Body of pancreas (tissue), 4 donors: ENCODE results near the gene PKLR.
A peak's percentile ranks its signal among the peaks of the same experiment; 100 is the strongest.

Experiments used
- CTCF ChIP-seq, 7 experiments: fragments of 450-650 bp in 4 of 7; fragments of 200-600 bp in 3 of 7; sonication (generic) in 3 of 7; IDR thresholded peaks; one replicate each; pipeline ENCODE4 v1.5.1; 2016 to 2019; ENCODE audit warnings: antibody characterized with exemption in 7 of 7
- POLR2A ChIP-seq, 3 donors: fragments of 450-650 bp; IDR thresholded peaks; one replicate each; pipeline ENCODE4 v1.6.1; 2016; ENCODE audit warnings: antibody characterized with exemption in 3 of 3, mild to moderate bottlenecking in 2 of 3

DNA sequence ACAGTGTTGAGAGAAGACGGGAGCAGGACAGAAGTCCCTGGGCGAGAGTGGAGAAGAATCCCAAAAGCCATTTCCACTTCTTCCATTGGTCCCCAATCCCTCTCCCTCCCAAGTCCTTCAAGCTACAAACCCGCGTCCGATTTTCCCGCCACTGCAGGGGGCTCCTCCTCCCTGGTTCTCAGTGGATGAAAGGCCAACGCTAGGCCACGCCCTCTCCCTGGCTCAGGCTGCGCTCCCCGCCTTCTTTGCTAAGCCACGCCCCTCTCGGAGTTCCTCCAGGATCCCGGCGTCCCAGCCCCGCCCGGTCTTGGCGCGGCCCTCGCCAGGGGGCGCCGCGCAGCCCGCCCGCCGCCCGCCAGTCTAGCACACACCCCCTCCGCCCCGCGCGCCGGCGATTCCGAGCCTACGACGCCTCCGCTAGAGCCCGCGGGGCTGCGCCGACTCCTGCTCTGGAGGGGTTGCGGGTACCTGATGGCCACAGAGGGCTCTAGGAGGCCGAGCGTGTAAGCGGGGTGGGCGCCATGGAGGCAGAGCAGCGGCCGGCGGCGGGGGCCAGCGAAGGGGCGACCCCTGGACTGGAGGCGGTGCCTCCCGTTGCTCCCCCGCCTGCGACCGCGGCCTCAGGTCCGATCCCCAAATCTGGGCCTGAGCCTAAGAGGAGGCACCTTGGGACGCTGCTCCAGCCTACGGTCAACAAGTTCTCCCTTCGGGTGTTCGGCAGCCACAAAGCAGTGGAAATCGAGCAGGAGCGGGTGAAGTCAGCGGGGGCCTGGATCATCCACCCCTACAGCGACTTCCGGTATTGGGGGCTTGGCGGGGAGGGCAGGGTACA is 24.0 kb downstream of the PKLR start, which contains the start of gene HCN3:
- TF ChIP-seq POLR2A (IDR thresholded peaks at IDR 0.05) (no peak), CTCF (IDR thresholded peaks at IDR 0.05) (peak; percentile 33 to 88 (median 67))
